HG03025 (cell line): ENCODE data around the gene LRTM2.

Source experiments
- ATAC-seq: cut with Tn5 transposase; IDR thresholded peaks from one replicate; pipeline ENCODE4 v1.9.1; 2021; ENCODE audit warnings: mild to moderate bottlenecking, moderate library complexity; ENCODE audit not compliant: unreplicated experiment, low FRiP score

LRTM2 gene

GRCh38 chr12:1827826-1828805, 7.8 kb downstream of the LRTM2 start:
- ATAC-seq = no peak

- ATAC-seq = no peak
Measured at GRCh38 chr12:1828856-1829255, 8.5 kb downstream of the LRTM2 start.

- no peak for ATAC-seq
Measured at GRCh38 chr12:1829306-1829900, 9.0 kb downstream of the LRTM2 start.

- no peak for ATAC-seq
Measured at GRCh38 chr12:1830401-1830845, 10.1 kb downstream of the LRTM2 start.

- no peak for ATAC-seq
Measured at GRCh38 chr12:1830981-1831963, 10.9 kb downstream of the LRTM2 start.

GRCh38 chr12:1832801-1833595, 12.6 kb downstream of the LRTM2 start:
- no peak for ATAC-seq

- ATAC-seq = no peak
Measured at GRCh38 chr12:1833596-1834028, 13.2 kb downstream of the LRTM2 start.

GRCh38 chr12:1834186-1834925, 14.0 kb downstream of the LRTM2 start:
- no peak for ATAC-seq

- no peak for ATAC-seq
Measured at GRCh38 chr12:1835211-1836131, 15.1 kb downstream of the LRTM2 start.

- ATAC-seq = no peak
Measured at GRCh38 chr12:1836241-1836803, 16.0 kb downstream of the LRTM2 start.

- ATAC-seq = no peak
Measured at GRCh38 chr12:1836854-1837421, 16.6 kb downstream of the LRTM2 start.

GRCh38 chr12:1837541-1838204, 17.3 kb downstream of the LRTM2 start:
- no peak for ATAC-seq

- no peak for ATAC-seq
Measured at GRCh38 chr12:1838205-1838993, 18.0 kb downstream of the LRTM2 start.

GRCh38 chr12:1838994-1839365, 18.6 kb downstream of the LRTM2 start:
- ATAC-seq = no peak

- ATAC-seq = no peak
Measured at GRCh38 chr12:1839464-1839863, 19.1 kb downstream of the LRTM2 start.
